Right lung (tissue), 5 donors: ENCODE results near the gene ARHGEF18. TPM values are rescaled to one million over a fixed set of nuclear protein-coding genes. Genes with fewer than 3 reads are reported as not detected.

Experiments used
- DNase-seq, 2 donors: peaks; one replicate each; pipeline ENCODE4 v3.0.0-alpha.2; 2013
- polyA plus RNA-seq, 5 donors: library from polyadenylated mRNA; unstranded; fragments of 120-200 nt; gene quantifications; one replicate each; pipeline versions ENCODE4 v1.2.1 to v1.2.3, GENCODE V29; 2013; ENCODE audit warnings: inconsistent platforms in 1 of 5, low replicate concordance in 1 of 5; ENCODE audit not compliant: insufficient read length in 5 of 5, insufficient read depth in 1 of 5

ARHGEF18 gene
- polyA plus RNA-seq, 5 donors: 25.3 to 36.3 (median 29.6) TPM

DNA sequence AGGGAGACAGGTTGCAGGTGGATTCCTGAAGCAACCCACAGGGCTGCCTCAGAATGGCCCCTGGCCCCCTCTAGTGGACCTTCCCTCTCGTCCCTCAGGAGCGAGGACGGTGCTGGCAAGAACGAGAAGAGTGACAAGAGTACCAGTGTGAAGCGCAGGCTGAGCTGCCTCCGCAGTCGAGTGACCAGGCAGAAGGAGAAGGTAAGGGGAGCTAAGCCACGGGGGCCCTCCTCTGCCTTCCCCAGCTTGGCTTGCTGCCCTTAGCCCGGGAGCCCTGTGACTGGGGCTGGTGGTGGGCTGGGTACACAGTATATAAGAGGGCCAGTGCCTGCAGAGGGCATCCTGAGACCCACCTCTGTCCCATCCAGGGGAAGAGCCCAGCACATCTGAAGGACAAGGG lies 34.0 kb downstream of the ARHGEF18 start:
- no peak for DNase-seq

DNA sequence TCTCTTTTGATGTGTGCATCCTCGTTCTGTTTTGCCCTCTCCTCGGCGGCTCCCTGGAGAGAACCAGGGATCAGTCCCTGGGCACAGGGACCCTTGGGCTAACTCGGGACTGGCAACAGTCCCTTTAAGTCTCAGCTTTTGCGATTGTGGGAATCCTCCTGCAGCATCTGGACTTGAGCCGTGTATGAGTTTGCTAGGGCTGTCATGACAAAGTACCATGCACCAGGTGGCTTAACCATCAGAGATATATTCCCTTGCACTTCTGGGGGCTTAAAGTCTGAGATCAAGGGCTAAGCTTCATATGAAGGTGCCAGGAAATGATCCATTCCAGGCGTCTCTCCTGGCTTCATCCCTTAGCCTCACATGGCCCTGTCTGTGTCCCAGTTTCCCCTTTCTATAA lies 34.5 kb downstream of the ARHGEF18 start:
- DNase-seq: no peak

DNA sequence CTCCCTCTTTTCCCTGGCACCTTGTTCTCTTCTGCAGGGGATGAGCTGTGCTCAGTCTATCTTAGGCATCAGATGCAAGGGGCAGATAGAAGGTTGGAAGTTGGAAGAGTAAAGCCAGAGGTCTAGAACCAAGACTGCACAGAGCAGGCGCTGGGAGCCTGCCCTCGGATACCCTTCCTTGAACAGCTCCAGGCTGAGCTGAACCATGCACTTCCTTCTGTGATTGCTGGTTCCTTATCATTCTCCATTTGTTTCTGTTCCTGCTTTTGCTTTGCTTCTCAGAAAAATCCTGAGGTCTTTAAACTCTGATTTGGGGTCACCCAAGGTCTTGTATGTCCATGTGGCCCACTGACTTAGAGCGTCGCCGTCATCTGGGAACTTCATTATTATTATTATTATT lies 36.3 kb downstream of the ARHGEF18 start:
- DNase-seq: no peak

GRCh38 chr19:7386308-7386707 lies 37.6 kb downstream of the ARHGEF18 start:
- DNase-seq: no peak

DNA sequence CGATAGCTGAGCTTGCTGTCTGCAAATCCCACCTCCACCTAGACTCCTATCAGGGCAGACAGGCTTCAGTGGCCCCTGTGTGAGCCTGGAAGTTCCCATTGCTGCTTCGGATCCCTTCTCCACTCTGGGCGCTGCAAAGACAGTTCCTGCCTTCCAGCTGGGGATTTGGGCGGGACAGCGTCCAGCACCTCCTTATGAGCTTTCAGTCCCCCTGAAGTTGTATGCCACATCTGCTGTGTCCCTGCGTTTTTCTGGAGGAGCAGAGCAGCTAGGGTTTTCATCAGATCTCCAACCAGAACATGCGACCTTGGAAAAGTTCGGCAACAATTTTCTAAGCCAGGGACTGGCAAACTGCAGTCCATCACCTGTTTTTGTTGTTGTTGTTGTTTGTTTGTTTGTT lies 38.0 kb downstream of the ARHGEF18 start:
- no peak for DNase-seq

DNA sequence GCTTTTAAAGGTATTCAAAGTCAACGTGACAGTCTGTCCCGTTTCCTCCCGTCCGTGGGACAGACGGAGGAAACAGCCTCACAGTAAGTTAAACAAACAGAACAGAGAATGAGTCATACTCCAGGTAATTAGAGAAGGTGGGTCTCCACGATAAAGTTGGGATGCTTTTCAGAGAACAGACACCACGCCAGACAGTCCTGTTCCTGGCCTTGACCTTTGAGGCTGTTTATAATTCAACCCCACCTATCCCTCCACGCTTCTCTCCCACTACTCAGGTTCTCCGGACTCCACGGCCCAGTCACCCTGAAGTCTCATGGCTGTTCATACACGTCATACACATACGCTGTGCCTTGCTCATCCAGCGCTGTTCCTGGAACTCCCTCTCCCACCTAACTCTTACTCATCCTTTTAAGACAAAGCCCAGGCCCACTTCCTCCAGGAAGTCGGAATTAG lies 42.5 kb downstream of the ARHGEF18 start:
- no peak for DNase-seq

DNA sequence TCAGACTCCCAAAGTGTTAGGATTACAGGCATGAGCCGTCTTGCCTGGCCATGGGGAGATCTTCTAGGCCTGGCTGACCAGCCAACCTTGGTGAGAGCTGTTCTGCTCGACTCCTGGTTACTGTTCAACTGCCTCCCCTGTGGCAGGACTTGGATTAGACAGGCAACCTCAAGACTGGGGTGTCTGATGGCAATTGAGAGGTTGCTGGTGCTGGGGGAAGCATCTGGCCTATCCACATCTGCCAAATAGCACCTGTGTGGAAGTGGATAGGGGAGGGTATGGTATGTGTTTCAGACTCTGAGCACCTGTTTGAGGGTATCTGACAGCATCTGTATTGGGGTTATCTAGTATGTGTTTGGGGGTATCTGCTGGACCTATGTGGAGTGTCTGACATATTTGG lies 44.7 kb downstream of the ARHGEF18 start:
- DNase-seq: no peak

- no peak for DNase-seq
Observed at GRCh38 chr19:7393939-7394730, 45.4 kb downstream of the ARHGEF18 start.

DNA sequence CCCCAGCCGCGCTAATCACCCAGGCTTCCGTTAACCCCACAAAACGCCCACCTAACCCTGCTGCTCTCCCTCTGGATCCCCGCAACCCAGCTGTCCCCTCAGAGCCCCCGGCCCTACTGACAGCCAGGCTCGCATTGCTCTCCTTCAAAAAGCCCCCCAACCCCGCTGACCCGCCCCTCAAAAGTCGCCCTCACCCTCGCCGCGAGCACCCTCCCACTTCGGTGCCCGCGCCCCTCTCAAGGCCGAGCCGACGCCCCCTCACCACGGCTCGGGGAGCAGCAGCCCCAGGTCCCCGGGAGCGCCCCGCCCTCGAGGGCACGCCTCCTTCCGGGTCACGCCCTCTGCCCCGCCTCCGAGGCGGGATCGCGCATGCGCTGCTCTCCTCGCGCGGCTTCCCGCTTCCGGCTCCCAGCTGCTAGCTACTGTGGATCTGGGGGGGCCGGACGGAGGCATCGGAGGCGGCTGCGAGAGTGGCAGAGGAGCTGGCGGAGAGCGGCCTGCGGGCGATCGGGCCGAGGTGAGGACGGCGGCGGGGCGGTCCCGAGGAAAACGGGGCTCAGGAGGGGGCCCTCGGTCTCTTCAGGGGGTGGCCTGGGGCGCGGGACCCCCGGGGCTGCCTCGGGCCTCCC lies 46.1 kb downstream of the ARHGEF18 start:
- DNase-seq: peak; percentile 93 to 94

DNA sequence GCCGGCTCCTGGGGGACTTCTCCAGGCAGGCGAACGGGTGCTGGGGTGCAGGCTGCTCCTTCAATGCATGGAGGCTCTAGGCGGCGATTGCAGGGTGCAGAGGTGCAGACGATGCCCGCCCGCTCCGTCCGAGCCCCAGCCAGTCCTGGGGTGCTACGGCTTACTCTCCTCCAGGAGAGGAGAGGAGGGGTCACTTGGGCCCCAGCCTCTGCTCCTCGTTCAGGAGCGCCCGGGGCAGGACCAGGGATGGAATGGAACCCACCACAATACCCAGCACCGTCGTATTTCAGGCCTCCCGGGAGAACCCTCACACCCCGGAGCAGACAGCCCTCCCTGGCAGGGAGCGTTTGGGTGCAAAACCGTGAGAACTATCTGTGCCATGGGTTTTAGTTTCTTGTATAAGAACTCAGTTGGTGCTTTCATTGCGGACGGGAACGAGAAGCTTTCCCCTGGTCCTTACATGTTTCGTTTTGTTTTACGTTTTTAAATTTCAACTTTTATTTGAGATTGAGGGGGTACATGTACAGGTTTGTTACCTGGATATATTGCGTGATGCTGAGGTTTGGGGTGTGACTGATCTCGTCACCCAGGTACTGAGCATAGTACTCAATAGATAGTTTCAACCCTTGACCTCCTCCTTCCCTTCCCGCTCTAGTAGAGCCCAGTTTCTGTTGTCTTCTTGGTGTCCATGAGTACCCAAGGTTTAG lies 46.8 kb downstream of the ARHGEF18 start:
- DNase-seq: no peak

GRCh38 chr19:7397687-7398086 lies 49.0 kb downstream of the ARHGEF18 start:
- no peak for DNase-seq

Other genes with a start within 250 kb of the ARHGEF18 start
- 10 to 100 TPM; 11.8 to 15.7 (median 13.8) TPM for gene INSR, start 54.5 kb upstream of the ARHGEF18 start, polyA plus RNA-seq
- 1 to 10 TPM; 2.8 to 5.7 (median 3.3) TPM for gene PEX11G, start 140.1 kb downstream of the ARHGEF18 start, polyA plus RNA-seq
- gene ZNF358, start 167.2 kb downstream of the ARHGEF18 start, polyA plus RNA-seq: 10 to 100 TPM; 29.6 to 80.0 (median 44.2) TPM
- 10 to 100 TPM; 11.0 to 19.2 (median 12.9) TPM for gene MCOLN1, start 173.7 kb downstream of the ARHGEF18 start, polyA plus RNA-seq
- 10 to 100 TPM; 25.2 to 45.6 (median 31.1) TPM for gene PNPLA6, start 186.8 kb downstream of the ARHGEF18 start, polyA plus RNA-seq
- gene CAMSAP3, start 246.9 kb downstream of the ARHGEF18 start, polyA plus RNA-seq: 10 to 100 TPM in 3 of 5 donors, 1 to 10 TPM in 2; 7.8 to 19.7 (median 13.1) TPM